Activated T-cell treated with anti-CD3 and anti-CD28 coated beads, Interleukin-2, amount 50 U/mL, for 72 hours (primary cell): ENCODE data around the gene TTC17. TPM values are rescaled to one million over a fixed set of nuclear protein-coding genes. Genes with fewer than 3 reads are reported as not detected.
"Not testable (repeated sequence)": the region's sequence is repeated elsewhere in the genome, so short reads cannot be mapped to it uniquely, and the experiment has no call there.

Experiments used
- ATAC-seq, 2 donors: fragments of 150-1000 bp; cut with Tn5 transposase; replicated peaks in 1 of 2; 2 replicates each; pipeline ENCODE4 v1.10.0; 2021; ENCODE audit warnings: moderate library complexity in 2 of 2, mild to moderate bottlenecking in 1 of 2
- DNase-seq, 2 donors: peaks; one replicate each; pipeline ENCODE4 v3.0.0; 2021 to 2022; ENCODE audit warnings: mixed read lengths in 1 of 2
- H3K27ac Mint-ChIP-seq: one replicate; pipeline ENCODE4 v1.8.0; 2022; ENCODE audit warnings: mild to moderate bottlenecking, moderate library complexity, mixed read lengths
- H3K27me3 Mint-ChIP-seq: one replicate; pipeline ENCODE4 v1.8.0; 2022; ENCODE audit warnings: low read depth, mixed read lengths
- H3K36me3 Mint-ChIP-seq, 2 donors: one replicate each; pipeline ENCODE4 v1.8.0; 2022; ENCODE audit warnings: mixed read lengths in 2 of 2, mild to moderate bottlenecking in 1 of 2; ENCODE audit not compliant: insufficient read depth in 2 of 2
- H3K4me1 Mint-ChIP-seq: one replicate; pipeline ENCODE4 v1.8.0; 2022; ENCODE audit warnings: low read depth, mixed read lengths
- H3K4me3 Mint-ChIP-seq, 2 donors: one replicate each; pipeline ENCODE4 v1.8.0; 2022; ENCODE audit warnings: mild to moderate bottlenecking in 2 of 2, mixed read lengths in 2 of 2, moderate library complexity in 2 of 2
- H3K9me3 Mint-ChIP-seq, 2 donors: one replicate each; pipeline ENCODE4 v1.8.0; 2022; ENCODE audit warnings: mixed read lengths in 2 of 2
- total RNA-seq, 2 donors: library from RNA; stranded (reverse); gene quantifications; one replicate each; pipeline ENCODE4 v1.2.3, GENCODE V29; 2022

TTC17 gene
- total RNA-seq, 2 donors from 2014 or later = 67.8 to 68.2 TPM

GRCh38 chr11:43397251-43397650 is 38.5 kb downstream of the TTC17 start:
- no peaks in the 10 kb centered on the region for H3K9me3 Mint-ChIP-seq
- peak in 1 of 2 donors; percentile 2 for DNase-seq
- H3K36me3 Mint-ChIP-seq = peaks cover 6 to 32% of the 10 kb centered on the region in 2 donors
- ATAC-seq = peak; percentile 70 to 71
- peaks cover 48% of the 10 kb centered on the region for H3K4me1 Mint-ChIP-seq
- H3K4me3 Mint-ChIP-seq = no peak overlapping the region
- H3K27ac Mint-ChIP-seq = no peak overlapping the region
- no peaks in the 10 kb centered on the region for H3K27me3 Mint-ChIP-seq

- H3K27ac Mint-ChIP-seq = peak overlapping the region; percentile 39
- ATAC-seq = peak; percentile 69 to 71
Measured at GRCh38 chr11:43399983-43400630, 41.4 kb downstream of the TTC17 start.

GRCh38 chr11:43401252-43401651 is 42.5 kb downstream of the TTC17 start:
- no peak overlapping the region for H3K27ac Mint-ChIP-seq
- H3K4me3 Mint-ChIP-seq = no peak overlapping the region
- H3K9me3 Mint-ChIP-seq = no peaks in the 10 kb centered on the region
- H3K36me3 Mint-ChIP-seq = peaks cover 5 to 29% of the 10 kb centered on the region in 2 donors
- peaks cover 50% of the 10 kb centered on the region for H3K4me1 Mint-ChIP-seq
- no peaks in the 10 kb centered on the region for H3K27me3 Mint-ChIP-seq
- DNase-seq (no peak), ATAC-seq (no peak)

More at GRCh38 chr11:43399983-43400630, 41.4 kb downstream of the TTC17 start:
- H3K27me3 Mint-ChIP-seq = no peaks in the 10 kb centered on the region
- H3K4me1 Mint-ChIP-seq = peaks cover 52% of the 10 kb centered on the region
- peaks cover 5 to 29% of the 10 kb centered on the region in 2 donors for H3K36me3 Mint-ChIP-seq
- H3K4me3 Mint-ChIP-seq = peak overlapping the region; percentile 6 to 51
- peak; percentile 28 for DNase-seq
- no peaks in the 10 kb centered on the region for H3K9me3 Mint-ChIP-seq

- not testable (repeated sequence) for H3K9me3 Mint-ChIP-seq, ATAC-seq, DNase-seq, H3K27me3 Mint-ChIP-seq, H3K4me3 Mint-ChIP-seq, H3K27ac Mint-ChIP-seq
- Mint-ChIP-seq H3K4me1 (peaks cover 44% of the 10 kb centered on the region), H3K36me3 (peaks cover 5 to 29% of the 10 kb centered on the region in 2 donors)
Measured at GRCh38 chr11:43401811-43402210, 43.1 kb downstream of the TTC17 start.

GRCh38 chr11:43403357-43404231 is 44.9 kb downstream of the TTC17 start:
- peak overlapping the region; percentile 81 for H3K27ac Mint-ChIP-seq
- H3K9me3 Mint-ChIP-seq = no peaks in the 10 kb centered on the region
- peaks cover 31% of the 10 kb centered on the region for H3K4me1 Mint-ChIP-seq
- DNase-seq (no peak), ATAC-seq (no peak)
- H3K36me3 Mint-ChIP-seq = peaks cover 3 to 25% of the 10 kb centered on the region in 2 donors
- no peak overlapping the region for H3K4me3 Mint-ChIP-seq
- no peaks in the 10 kb centered on the region for H3K27me3 Mint-ChIP-seq

GRCh38 chr11:43404406-43404805 is 45.7 kb downstream of the TTC17 start:
- Mint-ChIP-seq H3K27ac (no peak overlapping the region), H3K36me3 (peaks cover 3 to 23% of the 10 kb centered on the region in 2 donors), H3K27me3 (no peaks in the 10 kb centered on the region), H3K4me1 (peaks cover 23% of the 10 kb centered on the region), H3K9me3 (no peaks in the 10 kb centered on the region), H3K4me3 (no peak overlapping the region)
- DNase-seq (no peak), ATAC-seq (no peak)

GRCh38 chr11:43404836-43405479 is 46.2 kb downstream of the TTC17 start:
- Mint-ChIP-seq H3K36me3 (peaks cover 3 to 17% of the 10 kb centered on the region in 2 donors), H3K9me3 (no peaks in the 10 kb centered on the region), H3K4me1 (peaks cover 18% of the 10 kb centered on the region), H3K4me3 (no peak overlapping the region), H3K27me3 (no peaks in the 10 kb centered on the region), H3K27ac (no peak overlapping the region)
- DNase-seq (no peak), ATAC-seq (no peak)

GRCh38 chr11:43408277-43408676 is 49.6 kb downstream of the TTC17 start:
- H3K27ac Mint-ChIP-seq = no peak overlapping the region
- no peak overlapping the region for H3K4me3 Mint-ChIP-seq
- H3K4me1 Mint-ChIP-seq = peaks cover 12% of the 10 kb centered on the region
- DNase-seq = no peak
- no peaks in the 10 kb centered on the region for H3K27me3 Mint-ChIP-seq
- no peaks in the 10 kb centered on the region for H3K9me3 Mint-ChIP-seq
- peaks cover 2 to 19% of the 10 kb centered on the region in 2 donors for H3K36me3 Mint-ChIP-seq
- no peak for ATAC-seq

- H3K27ac Mint-ChIP-seq = peak overlapping the region; percentile 46
- H3K27me3 Mint-ChIP-seq = no peaks in the 10 kb centered on the region
Measured at GRCh38 chr11:43410394-43410793, 51.7 kb downstream of the TTC17 start.

GRCh38 chr11:43418197-43418596 is 59.5 kb downstream of the TTC17 start:
- H3K27ac Mint-ChIP-seq = no peak overlapping the region
- no peak overlapping the region for H3K4me3 Mint-ChIP-seq
- H3K27me3 Mint-ChIP-seq = no peaks in the 10 kb centered on the region
- H3K9me3 Mint-ChIP-seq = no peaks in the 10 kb centered on the region
- peaks cover 2 to 11% of the 10 kb centered on the region in 2 donors for H3K36me3 Mint-ChIP-seq
- H3K4me1 Mint-ChIP-seq = peaks cover 3% of the 10 kb centered on the region
- DNase-seq (no peak), ATAC-seq (no peak)

More at GRCh38 chr11:43410394-43410793, 51.7 kb downstream of the TTC17 start:
- Mint-ChIP-seq H3K9me3 (no peaks in the 10 kb centered on the region), H3K4me3 (no peak overlapping the region), H3K4me1 (no peaks in the 10 kb centered on the region), H3K36me3 (peaks cover 5 to 23% of the 10 kb centered on the region in 2 donors)
- ATAC-seq = no peak
- no peak for DNase-seq

- peaks cover 3% of the 10 kb centered on the region for H3K4me1 Mint-ChIP-seq
- no peaks in the 10 kb centered on the region for H3K27me3 Mint-ChIP-seq
- no peaks in the 10 kb centered on the region for H3K9me3 Mint-ChIP-seq
- no peak overlapping the region for H3K4me3 Mint-ChIP-seq
- DNase-seq = peak; percentile 12 to 36
- no peak for ATAC-seq
- H3K36me3 Mint-ChIP-seq = peaks cover 2 to 11% of the 10 kb centered on the region in 2 donors
- H3K27ac Mint-ChIP-seq = no peak overlapping the region
Measured at GRCh38 chr11:43419460-43419859, 60.7 kb downstream of the TTC17 start.

- no peak overlapping the region for H3K4me3 Mint-ChIP-seq
- no peaks in the 10 kb centered on the region for H3K9me3 Mint-ChIP-seq
- H3K4me1 Mint-ChIP-seq = no peaks in the 10 kb centered on the region
- DNase-seq (no peak), ATAC-seq (no peak)
- H3K27me3 Mint-ChIP-seq = no peaks in the 10 kb centered on the region
- peaks cover 3% of the 10 kb centered on the region in 2 donors for H3K36me3 Mint-ChIP-seq
- peak overlapping the region; percentile 60 for H3K27ac Mint-ChIP-seq
Measured at GRCh38 chr11:43427971-43428370, 69.3 kb downstream of the TTC17 start.

GRCh38 chr11:43430916-43431315 is 72.2 kb downstream of the TTC17 start:
- H3K27me3 Mint-ChIP-seq, DNase-seq, H3K4me1 Mint-ChIP-seq, H3K9me3 Mint-ChIP-seq, H3K4me3 Mint-ChIP-seq, H3K36me3 Mint-ChIP-seq, H3K27ac Mint-ChIP-seq, ATAC-seq: not testable (repeated sequence)
